Heart right ventricle (tissue), 16 donors: Measurements from ENCODE around the gene FLOT1. TPM values are rescaled to one million over a fixed set of nuclear protein-coding genes. Genes with fewer than 3 reads are reported as not detected.

ENCODE experiments used
- ATAC-seq, 8 donors: fragments of 200-7000 bp; cut with Tn5 transposase; one replicate each; pipeline ENCODE4 v1.9.1; 2020; ENCODE audit warnings: mild to moderate bottlenecking in 8 of 8, moderate library complexity in 8 of 8, moderate number of reproducible peaks in 1 of 8
- DNase-seq, 2 donors: peaks; one replicate each; pipeline ENCODE4 v3.0.0-alpha.2; 2020
- H3K27ac ChIP-seq, 10 donors: fragments of 200-600 bp; sonication (generic) in 2 of 10; one replicate each; pipeline versions ENCODE4 v1.5.0 to v1.8.0; 2020 to 2022; ENCODE audit warnings: mild to moderate bottlenecking in 3 of 10
- H3K27me3 ChIP-seq, 7 donors: fragments of 200-600 bp; one replicate each; pipeline ENCODE4 v1.8.0; 2021 to 2022; ENCODE audit warnings: mild to moderate bottlenecking in 2 of 7
- H3K36me3 ChIP-seq, 9 donors: fragments of 200-600 bp; sonication (generic) in 1 of 9; one replicate each; pipeline versions ENCODE4 v1.5.0 to v1.8.0; 2020 to 2022; ENCODE audit warnings: mild to moderate bottlenecking in 2 of 9
- H3K4me1 ChIP-seq, 9 donors: fragments of 200-600 bp; sonication (generic) in 1 of 9; one replicate each; pipeline versions ENCODE4 v1.5.0 to v1.8.0; 2020 to 2022; ENCODE audit warnings: mild to moderate bottlenecking in 4 of 9
- H3K4me3 ChIP-seq, 10 donors: fragments of 200-600 bp; sonication (generic) in 2 of 10; one replicate each; pipeline versions ENCODE4 v1.5.0 to v1.8.0; 2020 to 2022; ENCODE audit warnings: mild to moderate bottlenecking in 7 of 10, moderate library complexity in 2 of 10
- H3K9me3 ChIP-seq, 11 donors: fragments of 200-600 bp in 10 of 11; sonication (generic) in 2 of 11; one replicate each; pipeline versions ENCODE4 v1.5.0 to v1.8.0; 2013 to 2022; ENCODE audit warnings: mild to moderate bottlenecking in 2 of 11, control low read depth in 1 of 11, moderate library complexity in 1 of 11
- CTCF ChIP-seq, 9 donors: fragments of 200-600 bp; sonication (generic) in 2 of 9; IDR thresholded peaks; one replicate each; pipeline versions ENCODE4 v1.5.0 to v1.8.0; 2021 to 2022; ENCODE audit warnings: antibody characterized with exemption in 9 of 9, mild to moderate bottlenecking in 5 of 9, moderate library complexity in 1 of 9
- WGBS, 2 donors: extraction: QIAGEN DNeasy Blood & Tissue Kit; methylation state at CpG; one replicate each; pipeline ENCODE4 v1.1.7; 2013; ENCODE audit warnings: inconsistent platforms in 1 of 2; 5-methylcytosine and 5-hydroxymethylcytosine counted together
- intact Hi-C, 10 donors: fragments of 100-400 bp; cut with DNase I; formaldehyde crosslinking; loops; one replicate each; pipeline versions ENCODE4 v1.11.1 to v1.14.2; 2022
- polyA plus RNA-seq, 2 donors: library from polyadenylated mRNA; stranded (reverse); fragments of 200-250 nt; gene quantifications; one replicate each; pipeline ENCODE4 v1.2.3, GENCODE V29; 2013
- total RNA-seq, 10 donors: library from RNA; stranded (reverse); fragmentation: NEBNext Ultra II Directional in 3 of 10; extraction: Animal tissue kit (Norgen Biotek cat#: 25700) in 3 of 10; gene quantifications; one replicate each; pipeline versions ENCODE4 v1.2.1 to v1.2.4, GENCODE V29; 2021 to 2023
- donor health status: Arrhythmogenic right ventricular cardiomyopathy.
- donor health status: ischemic (EF 13 %, LVEDD 7.1; RV severe dilation, severe dysfunction).
- donor health status: healthy with polysubstance abuse.
- donor health status: DM: no; HTN: yes; CAD: no.
- donor health status: DM: no; HTN: no; CAD: no.
- donor health status: ischemic (EF 25% LVEDD 6.9; RV normal size, moderate dysfunction).
- donor health status: ischemic (EF 25% LVEDD 5.7; RV mildly dilated, moderate dysfunction).
- donor health status: healthy.
- donor health status: DM: yes; HTN: yes; CAD: no.
- donor health status: Ischemic cardiomyopathy.
- donor health status: ischemic (EF 35%, LVEDD 5.7; RV mildly dilated, moderate dysfunction).
- donor health status: nonischemic (EF 11% LVEDD 7.7; RV severe dilation, severe dysfunction).
- donor health status: DM: yes; HTN: yes; CAD: no.
- donor health status: PGD.
- donor health status: ischemic (EF 29% LVEDD 5.4; RV normal size, mild dysfunction).
- donor health status: nonischemic (EF 23%, LVEDD 6.1; RV moderate dilation, normal function).

The FLOT1 gene
- total and polyA plus RNA-seq, 12 donors: 158 to 317 (median 190) TPM

- H3K4me3 ChIP-seq: peak overlapping the region in 6 of 10 donors; percentile 2 to 33 (median 20)
- ATAC-seq (peak in 6 of 8 donors; percentile 15 to 68 (median 38)), DNase-seq (peak in 1 of 2 donors; percentile 43)
- H3K9me3 ChIP-seq: no peaks in the 10 kb centered on the region
- peak overlapping the region; percentile 74 to 97 (median 94) for H3K27ac ChIP-seq
- WGBS, 2 donors: 80 to 86% methylated on average over 4 of the region's 4 CpGs
- H3K4me1 ChIP-seq: peaks cover 25 to 100% (median 51%) of the 10 kb centered on the region in 9 donors
- no peak for TF ChIP-seq CTCF (IDR thresholded peaks at IDR 0.05)
- no peaks in the 10 kb centered on the region for H3K36me3 ChIP-seq
- H3K27me3 ChIP-seq: no peaks in the 10 kb centered on the region
- intact Hi-C loops: loop anchor here in 4 of 10 donors (2.0 to 5.0 kb wide), 4 partner anchors 29 to 46 kb away; partner anchors contain the start of genes FLOT1 (in 3 of the 4) and IER3 (in 2 of the 4)
Measured at GRCh38 chr6:30781395-30781742, 38.9 kb upstream of the FLOT1 start.

GRCh38 chr6:30780642-30780920 is 38.1 kb upstream of the FLOT1 start:
- intact Hi-C loops: loop anchor here in 4 of 10 donors (2.0 to 5.0 kb wide), 4 partner anchors 28 to 47 kb away; partner anchors contain the start of genes FLOT1 (in 3 of the 4) and IER3 (in 2 of the 4)
- H3K27me3 ChIP-seq: no peaks in the 10 kb centered on the region
- H3K4me3 ChIP-seq: no peak overlapping the region
- H3K9me3 ChIP-seq: no peaks in the 10 kb centered on the region
- ATAC-seq (no peak), DNase-seq (no peak)
- no peak for TF ChIP-seq CTCF (IDR thresholded peaks at IDR 0.05)
- 97 to 98% methylated on average over 1 of the region's 1 CpG for WGBS, 2 donors
- peak overlapping the region in 9 of 10 donors; percentile 80 to 97 (median 96) for H3K27ac ChIP-seq
- H3K4me1 ChIP-seq: peaks cover 25 to 93% (median 51%) of the 10 kb centered on the region in 9 donors
- H3K36me3 ChIP-seq: no peaks in the 10 kb centered on the region

- Histone ChIP-seq H3K36me3 (no peaks in the 10 kb centered on the region), H3K9me3 (no peaks in the 10 kb centered on the region), H3K4me3 (peak overlapping the region in 1 of 10 donors; percentile 27), H3K27me3 (no peaks in the 10 kb centered on the region), H3K27ac (peak overlapping the region; percentile 66 to 97 (median 94)), H3K4me1 (peaks cover 25 to 87% (median 51%) of the 10 kb centered on the region in 9 donors)
- no peak for TF ChIP-seq CTCF (IDR thresholded peaks at IDR 0.05)
- DNase-seq (no peak), ATAC-seq (no peak)
- intact Hi-C loops: loop anchor here in 4 of 10 donors (2.0 to 5.0 kb wide), 4 partner anchors 27 to 47 kb away; partner anchors contain the start of genes FLOT1 (in 3 of the 4) and IER3 (in 2 of the 4)
- 92 to 94% methylated on average over 10 of the region's 10 CpGs for WGBS, 2 donors
Measured at GRCh38 chr6:30779850-30780641, 37.6 kb upstream of the FLOT1 start.

GRCh38 chr6:30778001-30778635 is 35.6 kb upstream of the FLOT1 start:
- peak overlapping the region in 9 of 10 donors; percentile 80 to 97 (median 96) for H3K27ac ChIP-seq
- DNase-seq: no peak
- intact Hi-C loops: no loop called here
- H3K4me3 ChIP-seq: no peak overlapping the region
- H3K36me3 ChIP-seq: no peaks in the 10 kb centered on the region
- TF ChIP-seq CTCF (IDR thresholded peaks at IDR 0.05): no peak
- 78 to 85% methylated on average over 3 of the region's 3 CpGs for WGBS, 2 donors
- no peaks in the 10 kb centered on the region for H3K9me3 ChIP-seq
- no peak for ATAC-seq
- no peaks in the 10 kb centered on the region for H3K27me3 ChIP-seq
- H3K4me1 ChIP-seq: peaks cover 25 to 75% (median 48%) of the 10 kb centered on the region in 9 donors
